GM19239 (cell line): ENCODE results near the gene MATN1.
A peak's percentile ranks its signal among the peaks of the same experiment; 100 is the strongest.

Source experiments
- DNase-seq: peaks from one replicate; pipeline ENCODE4 v3.0.0; 2011; ENCODE audit warnings: low spot score; ENCODE audit not compliant: insufficient read length
- FAIRE-seq: peaks from 2 replicates; lab custom pipeline; 2011; peaks lifted over from hg19 to GRCh38; lab: Jason Lieb, UNC

The MATN1 gene

DNA sequence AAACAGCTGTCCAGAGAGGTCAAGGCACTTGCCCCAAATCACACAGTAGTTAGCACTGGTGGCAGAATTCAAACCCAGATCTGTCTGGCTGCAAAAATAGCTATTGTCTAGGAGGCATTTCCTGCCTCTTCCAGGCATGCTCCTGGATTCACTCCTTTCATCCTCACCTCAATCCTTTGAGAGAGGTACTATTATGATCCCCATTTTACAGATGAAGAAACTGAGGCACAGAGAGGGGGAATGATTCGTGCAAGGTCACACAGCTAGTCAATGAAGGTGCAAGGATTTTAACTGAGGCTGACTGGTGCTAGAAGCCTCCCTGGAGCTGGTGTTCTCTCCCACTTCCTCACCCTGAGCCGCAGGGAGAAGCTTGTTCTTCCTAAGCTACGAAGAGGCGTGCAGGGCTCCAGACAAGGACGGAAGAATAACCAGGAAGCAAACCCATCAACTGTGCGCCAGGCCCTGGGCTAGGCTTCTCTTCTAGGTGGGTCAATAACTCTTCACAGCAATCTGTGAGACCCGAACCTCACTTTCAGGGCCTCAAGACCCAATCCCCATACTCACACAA is 34.8 kb upstream of the MATN1 start:
- FAIRE-seq: no peak
- DNase-seq: no peak

GRCh38 chr1:30757352-30758120 is 34.2 kb upstream of the MATN1 start, which contains the start of gene LAPTM5:
TSS of gene LAPTM5 (minus strand) at chr1:30757774. CDS start at chr1:30757745, 29 bp downstream.
- no peak for FAIRE-seq
- no peak for DNase-seq

- FAIRE-seq (peak; percentile 90), DNase-seq (no peak)
Measured at GRCh38 chr1:30756545-30757351, 33.4 kb upstream of the MATN1 start.

DNA sequence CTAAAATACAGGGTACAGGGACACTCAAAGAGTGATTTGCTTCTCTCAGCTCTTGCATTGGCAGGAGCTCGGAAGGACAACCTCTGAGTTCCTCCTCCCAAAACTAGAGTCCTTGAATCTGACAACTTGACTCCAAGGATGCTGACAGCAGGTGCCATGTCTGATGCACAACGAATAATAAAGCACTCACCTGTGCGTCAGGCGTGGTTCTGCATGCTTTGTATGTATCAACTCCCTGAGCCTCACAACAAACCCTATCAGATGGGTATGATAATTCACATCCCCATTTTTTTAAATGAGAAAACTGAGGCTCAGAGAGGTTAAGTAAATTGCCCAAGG is 32.8 kb upstream of the MATN1 start:
- FAIRE-seq (no peak), DNase-seq (no peak)

DNA sequence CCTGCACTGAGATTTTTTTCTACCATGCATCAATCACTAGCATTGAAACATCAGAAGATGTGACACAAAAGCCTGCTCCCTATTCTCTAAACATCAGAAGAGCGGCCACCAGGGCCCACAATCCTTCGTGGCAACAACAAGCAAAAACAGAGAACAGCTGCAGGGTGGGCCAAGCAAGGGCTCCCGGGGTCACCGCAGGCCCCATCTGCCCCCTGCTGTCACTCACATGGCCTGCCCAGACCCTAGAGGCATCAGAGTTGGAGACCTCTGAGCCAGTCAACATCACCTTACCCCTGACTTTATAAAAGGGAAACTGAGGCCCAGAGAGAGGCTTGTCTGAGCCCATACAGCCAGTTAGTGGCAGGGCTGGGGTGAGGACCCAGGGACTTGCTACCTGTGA is 32.4 kb upstream of the MATN1 start:
- no peak for DNase-seq
- FAIRE-seq: no peak

- no peak for FAIRE-seq
Measured at GRCh38 chr1:30755334-30755733, 31.9 kb upstream of the MATN1 start.

DNA sequence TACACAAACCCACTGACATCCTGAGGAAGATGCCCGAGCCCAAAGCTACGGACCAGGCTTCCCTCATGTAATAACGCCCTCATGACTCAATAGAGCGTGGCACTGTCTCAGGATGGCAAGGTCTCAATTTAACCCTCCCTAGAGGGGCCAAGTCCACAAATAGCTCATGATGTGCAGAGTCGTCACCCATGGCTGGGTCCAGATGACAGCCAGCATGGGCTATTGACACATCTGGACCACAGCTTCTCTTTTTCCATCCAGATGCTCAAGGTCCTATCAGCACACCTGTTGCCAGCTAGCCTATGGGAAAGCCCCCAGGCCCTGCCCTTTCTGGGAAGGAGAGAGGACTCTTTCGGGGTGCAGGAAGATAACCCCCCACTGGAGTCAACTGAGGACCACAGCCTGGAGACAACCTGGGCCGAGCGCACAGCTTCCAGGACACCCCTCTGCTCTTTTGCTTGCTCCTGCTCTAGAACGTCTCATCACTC is 31.3 kb upstream of the MATN1 start:
- DNase-seq: no peak
- FAIRE-seq: peak; percentile 99

More at GRCh38 chr1:30755334-30755733, 31.9 kb upstream of the MATN1 start:
- no peak for DNase-seq

DNA sequence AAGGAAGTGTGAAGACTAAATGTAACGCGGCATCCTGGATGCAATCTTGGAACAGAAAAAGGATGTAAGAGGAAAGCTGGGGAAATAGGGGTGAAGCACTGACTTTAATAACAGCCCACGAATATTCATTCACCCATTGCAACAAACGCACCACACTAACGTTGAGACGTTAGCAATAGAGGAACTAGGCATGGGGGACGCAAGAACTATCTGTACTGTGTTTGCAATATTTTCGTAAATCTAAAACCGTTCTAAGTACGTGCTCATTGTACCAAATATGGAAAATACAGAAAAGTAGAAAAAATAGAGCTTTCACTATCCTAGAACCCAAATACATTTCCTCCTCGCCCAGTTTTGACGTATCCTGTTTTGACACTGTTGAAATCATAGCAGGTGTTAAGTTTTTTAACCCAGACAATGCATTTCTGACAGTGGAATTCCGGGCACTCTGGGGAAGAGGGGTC is 30.3 kb upstream of the MATN1 start:
- FAIRE-seq (peak; percentile 98), DNase-seq (no peak)

- FAIRE-seq: no peak
- no peak for DNase-seq
Measured at GRCh38 chr1:30753118-30753517, 29.7 kb upstream of the MATN1 start.

DNA sequence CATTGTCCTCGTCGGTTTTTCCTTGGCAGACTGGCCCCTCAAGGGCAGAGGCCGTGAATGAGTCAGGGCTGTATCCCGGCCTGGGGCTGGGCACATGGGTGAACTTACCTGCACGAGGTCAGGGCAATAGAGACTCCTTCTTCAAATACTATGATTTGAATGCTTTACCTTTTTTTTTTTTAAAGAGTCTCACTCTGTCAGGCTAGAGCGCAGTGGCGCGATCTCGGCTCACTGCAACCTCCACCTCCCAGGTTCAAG is 29.2 kb upstream of the MATN1 start:
- FAIRE-seq: no peak
- DNase-seq: no peak

DNA sequence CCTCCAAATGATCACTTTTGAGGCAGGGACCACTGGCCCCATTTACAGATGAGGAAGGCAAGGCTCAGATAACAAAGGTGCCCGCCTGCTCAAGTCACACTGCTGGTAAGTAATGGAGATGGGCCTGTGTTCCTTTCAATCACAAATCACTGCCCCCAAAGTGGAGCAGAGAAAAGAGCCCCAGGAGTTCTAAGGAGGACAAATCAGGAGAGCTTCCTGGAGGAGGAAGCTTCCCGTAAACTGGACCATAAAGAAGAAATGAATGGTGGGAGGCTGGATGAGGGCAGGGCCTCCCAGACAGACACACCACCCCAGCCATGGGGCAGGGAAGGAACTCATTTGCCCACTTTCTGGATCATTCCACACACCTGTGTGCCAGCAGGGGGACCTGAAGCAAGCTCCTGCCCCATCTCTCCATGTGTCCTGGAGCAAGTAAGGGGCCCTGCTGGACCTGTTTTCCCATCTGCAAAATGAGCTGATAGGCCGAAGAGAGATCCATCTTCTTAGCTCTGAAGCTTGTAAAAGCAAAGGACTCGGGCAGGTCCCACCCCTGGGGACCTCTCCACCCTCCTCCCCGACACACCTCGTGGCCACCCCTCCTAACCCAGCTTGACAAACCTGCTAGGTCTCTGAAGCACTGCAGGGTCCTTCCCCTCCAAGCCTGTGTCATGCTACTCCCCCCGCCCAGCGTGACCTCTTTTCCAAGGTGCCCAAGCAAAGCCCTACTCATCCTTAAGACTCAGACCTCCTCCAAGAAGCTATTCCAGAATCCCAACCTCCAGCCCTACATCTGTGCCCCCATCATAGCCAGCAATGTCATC is 28.7 kb upstream of the MATN1 start:
- FAIRE-seq (peak; percentile 69), DNase-seq (no peak)

DNA sequence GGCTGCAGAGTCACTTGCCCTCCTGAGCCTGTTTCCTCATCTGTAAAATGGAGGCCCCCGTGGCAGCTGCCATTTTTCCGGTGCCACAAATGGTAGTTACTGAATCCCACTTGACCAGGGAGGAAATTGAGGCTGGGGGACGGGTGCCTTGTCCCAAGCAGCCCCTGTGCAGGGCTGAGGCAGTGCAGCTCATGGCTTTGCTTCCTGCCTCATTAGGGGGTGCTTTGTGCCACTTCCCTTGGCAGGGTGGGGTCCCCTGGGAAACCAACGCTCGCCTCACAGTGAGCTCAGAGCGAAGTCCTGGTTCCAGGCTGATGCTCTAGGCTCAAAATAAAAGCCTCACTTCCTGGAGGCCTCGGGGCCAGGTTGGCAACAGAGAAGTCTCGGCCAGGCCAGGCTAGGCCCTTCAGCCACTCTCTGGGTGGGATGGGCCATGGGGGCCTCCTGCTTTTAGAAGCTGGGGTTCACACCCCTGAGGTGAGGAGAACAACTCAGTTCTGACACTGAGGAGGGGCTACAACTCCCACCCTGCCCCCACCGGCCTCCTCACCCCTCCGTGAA is 27.4 kb upstream of the MATN1 start:
- DNase-seq (no peak), FAIRE-seq (peak; percentile 98)

GRCh38 chr1:30749691-30750583 is 26.6 kb upstream of the MATN1 start:
- DNase-seq (no peak), FAIRE-seq (no peak)

- FAIRE-seq (peak; percentile 89), DNase-seq (no peak)
Measured at GRCh38 chr1:30748699-30749401, 25.5 kb upstream of the MATN1 start.

GRCh38 chr1:30748098-30748698 is 24.8 kb upstream of the MATN1 start:
- no peak for DNase-seq
- FAIRE-seq: no peak

GRCh38 chr1:30747033-30748008 is 23.9 kb upstream of the MATN1 start:
- FAIRE-seq (peak; percentile 92), DNase-seq (no peak)
